Fibroblast of lung (primary cell): ENCODE measurements around the gene GPR61.

Experiments
- CTCF ChIP-seq, 2 donors: IDR thresholded peaks in 1 of 2; conservative IDR thresholded peaks in 1 of 2; 1 replicate in 1 of 2; 2 replicates in 1 of 2; pipeline ENCODE4 v1.5.1; 2011 to 2012; ENCODE audit warnings: low read length in 2 of 2, control low read depth in 1 of 2, inconsistent platforms in 1 of 2, low read depth in 1 of 2, mild to moderate bottlenecking in 1 of 2
- EZH2 ChIP-seq: IDR thresholded peaks from 2 replicates; pipeline ENCODE4 v1.5.1; 2012; ENCODE audit warnings: low read length, control low read depth, mild to moderate bottlenecking; ENCODE audit errors: missing control alignments

GRCh38 chr1:109501644-109502363, 37.9 kb upstream of the GPR61 start:
- TF ChIP-seq CTCF (conservative IDR thresholded peaks at IDR 0.05 in 1 of 2, IDR thresholded peaks at IDR 0.05 in 1 of 2; ENCODE audit: low read depth in 1 of 2, low read length in 2 of 2) = no peak
- TF ChIP-seq EZH2 = no peak
